H1 (cell line): ENCODE results near the gene TNFRSF11A. TPM values are rescaled to one million over a fixed set of nuclear protein-coding genes. Genes with fewer than 3 reads are reported as not detected.

Experiments
- CTCF ChIA-PET: fragments of 300-600 bp; sonication (Branson Sonifier 250); formaldehyde crosslinking; loops from one replicate; lab custom pipeline; 2021; ENCODE audit not compliant: partially characterized antibody; lab: Charles Lee
- POLR2A ChIA-PET: fragments of 300-600 bp; sonication (Branson Sonifier 250); formaldehyde crosslinking; loops from one replicate; lab custom pipeline; 2021; ENCODE audit warnings: inconsistent platforms; ENCODE audit not compliant: partially characterized antibody; lab: Charles Lee
- DNase-seq, 2 experiments: peaks; one replicate each; pipeline versions ENCODE4 v3.0.0 to v3.0.0-alpha.2; 2010 to 2022; ENCODE audit warnings: low spot score in 2 of 2, low read depth in 1 of 2, mixed read lengths in 1 of 2
- FAIRE-seq: peaks from 2 replicates; lab custom pipeline; 2011; peaks lifted over from hg19 to GRCh38; lab: Jason Lieb, UNC
- H2AFZ ChIP-seq: 2 replicates; pipeline ENCODE4 v1.8.1; 2012; ENCODE audit warnings: low read length, inconsistent platforms
- H2AK5ac ChIP-seq: 2 replicates; pipeline ENCODE4 v1.6.1; 2013; ENCODE audit warnings: low read depth, low read length
- H2BK120ac ChIP-seq: replicated peaks from 2 replicates; pipeline ENCODE3; 2013; ENCODE audit warnings: low read depth, low read length, inconsistent platforms
- H2BK12ac ChIP-seq: 2 replicates; pipeline ENCODE4 v1.6.1; 2013; ENCODE audit warnings: low read depth, low read length
- H2BK15ac ChIP-seq: 2 replicates; pipeline ENCODE4 v1.6.1; 2013; ENCODE audit warnings: low read length
- H2BK20ac ChIP-seq: 2 replicates; pipeline ENCODE4 v1.6.1; 2013; ENCODE audit warnings: low read length
- H2BK5ac ChIP-seq: 2 replicates; pipeline ENCODE4 v1.6.1; 2013; ENCODE audit warnings: low read depth, low read length
- H3K14ac ChIP-seq: 2 replicates; pipeline ENCODE4 v1.6.1; 2013; ENCODE audit warnings: inconsistent platforms; ENCODE audit not compliant: insufficient read length
- H3K18ac ChIP-seq: 2 replicates; pipeline ENCODE4 v1.6.1; 2013; ENCODE audit warnings: low read length; ENCODE audit errors: extremely low read depth
- H3K23ac ChIP-seq: 2 replicates; pipeline ENCODE4 v1.6.1; 2013; ENCODE audit warnings: inconsistent platforms; ENCODE audit not compliant: insufficient read length
- H3K23me2 ChIP-seq: 2 replicates; pipeline ENCODE4 v1.6.1; 2013; ENCODE audit warnings: low read depth, low read length
- H3K27ac ChIP-seq: 2 replicates; pipeline ENCODE4 v1.6.1; 2011; ENCODE audit warnings: low read depth, low read length, inconsistent platforms
- H3K27me3 ChIP-seq, 4 experiments: replicated peaks in 1 of 4; 1 replicate in 1 of 4; 2 replicates in 3 of 4; pipeline versions ENCODE4 v1.6.1 to v1.8.1; 2011 to 2013; ENCODE audit warnings: low read length in 3 of 4, mild to moderate bottlenecking in 3 of 4, inconsistent platforms in 2 of 4, mixed read lengths in 2 of 4, moderate library complexity in 1 of 4; ENCODE audit not compliant: control insufficient read depth in 3 of 4, insufficient read depth in 3 of 4; ENCODE audit errors: extremely low read depth in 1 of 4
- H3K36me3 ChIP-seq, 4 experiments: 2 replicates each; pipeline versions ENCODE4 v1.6.1 to v1.8.1; 2011 to 2013; ENCODE audit warnings: mild to moderate bottlenecking in 4 of 4, low read length in 3 of 4, moderate library complexity in 2 of 4, control low read depth in 1 of 4, inconsistent platforms in 1 of 4; ENCODE audit not compliant: insufficient read depth in 4 of 4, control insufficient read depth in 2 of 4
- H3K4ac ChIP-seq: replicated peaks from 2 replicates; pipeline ENCODE3; 2013; ENCODE audit warnings: low read length, low read depth, mixed read lengths, inconsistent platforms; ENCODE audit not compliant: insufficient read length
- H3K4me1 ChIP-seq, 4 experiments: replicated peaks in 1 of 4; 1 replicate in 1 of 4; 2 replicates in 3 of 4; pipeline versions ENCODE4 v1.6.1 to v1.8.1; 2011 to 2013; ENCODE audit warnings: low read length in 3 of 4, inconsistent platforms in 2 of 4, mixed read lengths in 1 of 4; ENCODE audit not compliant: insufficient read depth in 4 of 4, control insufficient read depth in 3 of 4
- H3K4me2 ChIP-seq, 2 experiments: 2 replicates each; pipeline versions ENCODE4 v1.6.1 to v1.8.1; 2011 to 2013; ENCODE audit warnings: low read depth in 2 of 2, low read length in 2 of 2, control low read depth in 1 of 2, inconsistent platforms in 1 of 2, mild to moderate bottlenecking in 1 of 2; ENCODE audit not compliant: insufficient read depth in 1 of 2
- H3K4me3 ChIP-seq, 4 experiments: fragments of 200-600, 300-600 bp in 1 of 4; sonication (generic), shearing (Covaris generic), sonication (Bioruptor Twin) in 1 of 4; 2 replicates each; pipeline versions ENCODE4 v1.5.1 to v1.8.1; 2011 to 2016; ENCODE audit warnings: low read length in 4 of 4, low read depth in 3 of 4, control low read depth in 2 of 4, inconsistent platforms in 2 of 4, mild to moderate bottlenecking in 2 of 4, mixed read lengths in 1 of 4, moderate library complexity in 1 of 4; ENCODE audit not compliant: insufficient read depth in 2 of 4; ENCODE audit errors: extremely low read depth in 1 of 4
- H3K56ac ChIP-seq: replicated peaks from 2 replicates; pipeline ENCODE3; 2013; ENCODE audit warnings: low read depth, mild to moderate bottlenecking, mixed read lengths, low read length, inconsistent platforms; ENCODE audit not compliant: insufficient read length
- H3K79me1 ChIP-seq: 2 replicates; pipeline ENCODE4 v1.6.1; 2013; ENCODE audit warnings: low read depth, low read length, control low read depth
- H3K79me2 ChIP-seq, 2 experiments: 2 replicates each; pipeline versions ENCODE4 v1.6.1 to v1.8.1; 2012 to 2013; ENCODE audit warnings: low read length in 2 of 2, mild to moderate bottlenecking in 2 of 2, inconsistent platforms in 1 of 2; ENCODE audit not compliant: insufficient read depth in 2 of 2, control insufficient read depth in 1 of 2
- H3K9ac ChIP-seq, 4 experiments: replicated peaks in 1 of 4; 1 replicate in 1 of 4; 2 replicates in 3 of 4; pipeline versions ENCODE4 v1.6.1 to v1.8.1; 2011 to 2013; ENCODE audit warnings: low read depth in 3 of 4, low read length in 3 of 4, control low read depth in 2 of 4, mild to moderate bottlenecking in 2 of 4, moderate library complexity in 2 of 4, inconsistent platforms in 1 of 4; ENCODE audit errors: extremely low read depth in 1 of 4
- H3K9me3 ChIP-seq, 2 experiments: 2 replicates each; pipeline versions ENCODE4 v1.6.1 to v1.8.1; 2012 to 2013; ENCODE audit warnings: mild to moderate bottlenecking in 2 of 2, moderate library complexity in 2 of 2, control low read depth in 1 of 2, inconsistent platforms in 1 of 2, low read depth in 1 of 2, low read length in 1 of 2, mixed read lengths in 1 of 2; ENCODE audit not compliant: insufficient read depth in 2 of 2
- H4K20me1 ChIP-seq, 2 experiments: replicated peaks in 1 of 2; 2 replicates each; pipeline versions ENCODE3 to v1.8.1; 2011 to 2013; ENCODE audit warnings: inconsistent platforms in 2 of 2, low read length in 2 of 2, mild to moderate bottlenecking in 1 of 2; ENCODE audit not compliant: insufficient read depth in 2 of 2, control insufficient read depth in 1 of 2
- H4K5ac ChIP-seq: 2 replicates; pipeline ENCODE4 v1.6.1; 2013; ENCODE audit warnings: low read length, low read depth, mixed read lengths, inconsistent platforms; ENCODE audit not compliant: insufficient read length
- H4K8ac ChIP-seq: 2 replicates; pipeline ENCODE4 v1.8.0; 2013; ENCODE audit warnings: mild to moderate bottlenecking, moderate library complexity, low read length, inconsistent platforms; ENCODE audit not compliant: insufficient read depth; ENCODE audit errors: extremely low read depth
- H4K91ac ChIP-seq: replicated peaks from 2 replicates; pipeline ENCODE3; 2013; ENCODE audit warnings: low read length, mixed read lengths, inconsistent platforms; ENCODE audit not compliant: insufficient read length
- ATF2 ChIP-seq: IDR thresholded peaks from 2 replicates; pipeline ENCODE4 v1.6.1; 2012; ENCODE audit warnings: low read length, inconsistent platforms
- ATF3 ChIP-seq: IDR thresholded peaks from 2 replicates; pipeline ENCODE4 v1.6.1; 2011; ENCODE audit warnings: low read depth, mild to moderate bottlenecking, low read length; ENCODE audit not compliant: insufficient read depth
- CREB1 ChIP-seq: IDR thresholded peaks from 2 replicates; pipeline ENCODE4 v1.6.1; 2012; ENCODE audit warnings: inconsistent platforms
- EP300 ChIP-seq, 2 experiments: IDR thresholded peaks; 1 replicate in 1 of 2; 2 replicates in 1 of 2; pipeline ENCODE4 v1.6.1; 2011 to 2012; ENCODE audit warnings: low read depth in 2 of 2, low read length in 2 of 2, mild to moderate bottlenecking in 2 of 2, borderline replicate concordance in 1 of 2, inconsistent platforms in 1 of 2, moderate library complexity in 1 of 2
- HDAC2 ChIP-seq, 2 experiments: fragments of 300-600 bp in 1 of 2; sonication (generic) in 1 of 2; IDR thresholded peaks; 2 replicates each; pipeline ENCODE4 v1.6.1; 2011 to 2012; ENCODE audit warnings: low read depth in 2 of 2, low read length in 2 of 2, mild to moderate bottlenecking in 2 of 2, moderate library complexity in 2 of 2, borderline replicate concordance in 1 of 2, inconsistent platforms in 1 of 2
- JUND ChIP-seq: IDR thresholded peaks from 2 replicates; pipeline ENCODE4 v1.6.1; 2011; ENCODE audit warnings: mild to moderate bottlenecking, improper control_type of control experiment, low read length
- KDM1A ChIP-seq: fragments of 200-600, 300-600 bp; sonication (generic); IDR thresholded peaks from 2 replicates; pipeline ENCODE4 v1.7.1; 2016; ENCODE audit warnings: mild to moderate bottlenecking, low read length, borderline replicate concordance
- SP4 ChIP-seq: IDR thresholded peaks from 2 replicates; pipeline ENCODE4 v1.6.1; 2012; ENCODE audit warnings: low read length, inconsistent platforms
- SRF ChIP-seq: IDR thresholded peaks from 2 replicates; pipeline ENCODE4 v1.6.1; 2011; ENCODE audit warnings: mild to moderate bottlenecking, low read depth, low read length, moderate library complexity
- WGBS, 2 experiments: shearing (Covaris generic) in 1 of 2; methylation state at CpG; one replicate each; pipeline versions ENCODE4 v1.1.6 to v1.1.7; 2013 to 2015; ENCODE audit warnings: low lambda C conversion rate in 2 of 2, mixed read lengths in 2 of 2, inconsistent platforms in 1 of 2, low coverage in 1 of 2, missing lambda C conversion rate in 1 of 2; ENCODE audit not compliant: insufficient replicate concordance in 2 of 2, insufficient coverage in 1 of 2, insufficient read length in 1 of 2; ENCODE audit errors: extremely low coverage in 1 of 2, missing lambda C conversion rate in 1 of 2; 5-methylcytosine and 5-hydroxymethylcytosine counted together
- polyA plus RNA-seq, 7 experiments: library from polyadenylated mRNA; depleted of rRNA in 3 of 7; stranded (reverse) in 5 of 7; unstranded in 2 of 7; fragments of >200 nt in 5 of 7; fragments of 200-250 nt in 2 of 7; gene quantifications; 1 replicate in 5 of 7; 2 replicates in 1 of 7; 4 replicates in 1 of 7; pipeline versions ENCODE4 v1.2.1 to v1.2.3, GENCODE V29; 2011 to 2013; ENCODE audit warnings: missing spikeins in 2 of 7, mixed read lengths in 2 of 7
- total RNA-seq: library from RNA; stranded (reverse); fragmentation: NEBNext Ultra II Directional; extraction: Animal tissue kit (Norgen Biotek cat#: 25700); gene quantifications from 2 replicates; pipeline ENCODE4 v1.2.1, GENCODE V29; 2021
- TF ChIP-seq, protein P1 (sequence below): IDR thresholded peaks from 2 replicates; pipeline ENCODE4 v1.6.1; 2012; ENCODE audit warnings: inconsistent platforms

Gene TNFRSF11A
- total and polyA plus RNA-seq, 2 of the 8 experiments (the other 6 are each of a cell fraction or from before 2014, with no cell fraction given) = 8.7 to 10.6 TPM

DNA sequence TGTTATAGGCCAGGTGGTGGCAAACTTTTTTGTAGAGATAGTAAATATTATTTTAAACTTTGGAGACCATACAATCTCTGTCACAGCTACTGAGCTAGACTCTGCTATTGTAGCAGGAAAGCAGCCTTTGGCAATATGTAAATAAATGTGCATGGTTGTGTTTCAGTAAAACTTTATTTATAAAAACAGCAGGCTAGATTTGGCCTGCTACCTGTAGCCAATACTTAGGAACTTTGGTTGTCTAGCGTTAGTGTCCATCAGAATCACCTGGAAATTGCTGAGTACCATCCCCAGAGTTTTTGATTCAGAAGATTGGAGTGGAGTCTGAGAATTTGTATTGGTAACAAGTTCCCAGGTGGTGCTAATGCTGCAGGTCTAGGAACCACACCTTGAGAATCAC lies 23.8 kb upstream of the TNFRSF11A start:
- Histone ChIP-seq H3K18ac (no peak overlapping the region), H3K56ac (no peak overlapping the region), H3K27me3 (peaks cover 0 to 1% (median 0%) of the 10 kb centered on the region in 4 experiments; a peak in 1 of 7 replicates), H3K79me2 (no peaks in the 10 kb centered on the region), H4K8ac (no peak overlapping the region), H4K20me1 (no peaks in the 10 kb centered on the region), H3K23me2 (no peaks in the 10 kb centered on the region), H2BK20ac (no peak overlapping the region), H3K79me1 (no peaks in the 10 kb centered on the region), H3K4ac (no peak overlapping the region), H3K23ac (no peak overlapping the region), H3K36me3 (peaks cover 0 to 18% (median 3%) of the 10 kb centered on the region in 4 experiments; a peak in 3 of 8 replicates), H2AFZ (no peak overlapping the region), H3K4me2 (no peak overlapping the region), H4K5ac (no peak overlapping the region), H3K9ac (no peak overlapping the region), H3K4me3 (no peak overlapping the region), H2AK5ac (no peak overlapping the region), H3K27ac (no peak overlapping the region), H2BK120ac (no peak overlapping the region), H4K91ac (no peak overlapping the region), H2BK12ac (no peak overlapping the region), H3K4me1 (no peaks in the 10 kb centered on the region), H2BK5ac (no peak overlapping the region), H2BK15ac (no peak overlapping the region), H3K14ac (no peak overlapping the region), H3K9me3 (no peaks in the 10 kb centered on the region)
- ChIA-PET POLR2A (no interaction called here), CTCF (interaction anchor here (1.2 kb wide), 1 partner anchor 45 kb away, joined by 3 read pairs; no protein-coding TSS in a partner anchor)
- TF ChIP-seq HDAC2 (IDR thresholded peaks at IDR 0.05; ENCODE audit: borderline replicate concordance in 1 of 2, low read depth in 2 of 2, low read length in 2 of 2) = no peak
- TF ChIP-seq SRF = no peak
- TF ChIP-seq JUND = no peak
- TF ChIP-seq, protein P1, sequence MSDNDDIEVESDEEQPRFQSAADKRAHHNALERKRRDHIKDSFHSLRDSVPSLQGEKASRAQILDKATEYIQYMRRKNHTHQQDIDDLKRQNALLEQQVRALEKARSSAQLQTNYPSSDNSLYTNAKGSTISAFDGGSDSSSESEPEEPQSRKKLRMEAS = no peak
- no peak for TF ChIP-seq CREB1
- no peak for TF ChIP-seq ATF2
- TF ChIP-seq EP300 (IDR thresholded peaks at IDR 0.05; ENCODE audit: borderline replicate concordance in 1 of 2, low read depth in 2 of 2, low read length in 2 of 2) = no peak
- TF ChIP-seq ATF3 = no peak
- no peak for TF ChIP-seq KDM1A
- no peak for TF ChIP-seq SP4
- FAIRE-seq = no peak
- 86% methylated on average over 1 of the region's 1 CpG; no CpG with 5 or more reads in 1 of the 2 experiments for WGBS, 2 experiments
- no peak for DNase-seq
